ENCODE measurements around the gene ABCA7. TPM values are rescaled to one million over a fixed set of nuclear protein-coding genes. Genes with fewer than 3 reads are reported as not detected.
A peak's percentile ranks its signal among the peaks of the same experiment; 100 is the strongest.
"Not testable (repeated sequence)": the region's sequence is repeated elsewhere in the genome, so short reads cannot be mapped to it uniquely, and the experiment has no call there.

Gene ABCA7
- total RNA-seq, 4 donors from 2014 or later, result 6.0 to 20.0 (median 15.0) TPM

GRCh38 chr19:1020868-1021425 is 19.0 kb upstream of the ABCA7 start, which contains the start of gene TMEM259:
TMEM259 (minus strand) TSS chr19:1021123; CDS start chr19:1020996, 127 bp downstream.
- TF ChIP-seq CTCF (IDR thresholded peaks at IDR 0.05 in 4 of 5, conservative IDR thresholded peaks at IDR 0.05 in 1 of 5) (peak in 1 of 5 experiments; percentile 27), POLR2A (IDR thresholded peaks at IDR 0.05) (peak; percentile 77 to 85)
- in situ Hi-C loops (cut with MboI; ENCODE audit: low sequenced_read_pairs in 4 of 4) (no loop called here), intact Hi-C loops (cut with DNase I; ENCODE audit: low total_unique reads) (loop anchor here (1.0 to 5.0 kb wide), 3 partner anchors 20 to 81 kb away; partner anchors contain the start of genes GPX4 and WDR18)
- Histone ChIP-seq H3K36me3 (no peaks in the 10 kb centered on the region), H3K27me3 (peaks cover 3 to 9% (median 8%) of the 10 kb centered on the region in 3 donors), H3K4me1 (peaks cover 40 to 48% of the 10 kb centered on the region in 2 donors), H3K27ac (peak within 1 kb of the TSS; percentile 89 to 94 (median 91)), H3K9me3 (no peaks in the 10 kb centered on the region), H3K4me3 (peak within 1 kb of the TSS; percentile 86 to 99 (median 90))
- DNase-seq, result peak; percentile 97 to 98
- ATAC-seq, result peak; percentile 79 to 85

- H3K27ac ChIP-seq, result not testable (repeated sequence)
Measured at GRCh38 chr19:1023883-1024188, 16.1 kb upstream of the ABCA7 start.

GRCh38 chr19:1025080-1025479 is 14.8 kb upstream of the ABCA7 start:
- H3K27ac ChIP-seq; in situ Hi-C loops (cut with MboI; ENCODE audit: low sequenced_read_pairs in 4 of 4); intact Hi-C loops (cut with DNase I; ENCODE audit: low total_unique reads): not testable (repeated sequence)

More at GRCh38 chr19:1023883-1024188, 16.1 kb upstream of the ABCA7 start:
- H3K9me3 ChIP-seq; DNase-seq; in situ Hi-C loops (cut with MboI; ENCODE audit: low sequenced_read_pairs in 4 of 4); ATAC-seq; H3K36me3 ChIP-seq; H3K4me3 ChIP-seq: not testable (repeated sequence)
- Histone ChIP-seq H3K4me1 (peaks cover 11 to 27% of the 10 kb centered on the region in 2 donors), H3K27me3 (peaks cover 21 to 36% (median 32%) of the 10 kb centered on the region in 3 donors)
- intact Hi-C loops (cut with DNase I; ENCODE audit: low total_unique reads), result loop anchor here (5.0 kb wide), 1 partner anchor 78 kb away; the partner anchor contains the start of gene GPX4

GRCh38 chr19:1025960-1026782 is 13.7 kb upstream of the ABCA7 start, which contains the start of gene CNN2:
CNN2 (plus strand) TSS chr19:1026608; CDS start chr19:1026662, 54 bp downstream.
- peak; percentile 45 to 71 for TF ChIP-seq POLR2A (IDR thresholded peaks at IDR 0.05)
- TF ChIP-seq CTCF (IDR thresholded peaks at IDR 0.05 in 4 of 5, conservative IDR thresholded peaks at IDR 0.05 in 1 of 5), result no peak
- peak in 1 of 2 donors; percentile 54 for DNase-seq
- no peaks in the 10 kb centered on the region for H3K9me3 ChIP-seq
- peak within 1 kb of the TSS; percentile 42 to 80 (median 74) for H3K27ac ChIP-seq
- in situ Hi-C loops (cut with MboI; ENCODE audit: low sequenced_read_pairs in 4 of 4) (no loop called here), intact Hi-C loops (cut with DNase I; ENCODE audit: low total_unique reads) (no loop called here)
- H3K27me3 ChIP-seq, result peaks cover 21 to 36% (median 32%) of the 10 kb centered on the region in 3 donors
- peak within 1 kb of the TSS; percentile 46 to 62 (median 58) for H3K4me3 ChIP-seq
- H3K36me3 ChIP-seq, result no peaks in the 10 kb centered on the region
- ATAC-seq, result peak in 1 of 2 donors; percentile 51
- H3K4me1 ChIP-seq, result peaks cover 0 to 12% of the 10 kb centered on the region in 2 donors

More at GRCh38 chr19:1025080-1025479, 14.8 kb upstream of the ABCA7 start:
- H3K9me3 ChIP-seq, ATAC-seq, H3K4me3 ChIP-seq, DNase-seq, H3K36me3 ChIP-seq: not testable (repeated sequence)
- H3K4me1 ChIP-seq, result peaks cover 0 to 14% of the 10 kb centered on the region in 2 donors
- H3K27me3 ChIP-seq, result peaks cover 21 to 36% (median 32%) of the 10 kb centered on the region in 3 donors

GRCh38 chr19:1026783-1027649 is 12.9 kb upstream of the ABCA7 start:
- Histone ChIP-seq H3K27ac (peak overlapping the region; percentile 42 to 80 (median 74)), H3K4me1 (peaks cover 0 to 8% of the 10 kb centered on the region in 2 donors), H3K36me3 (no peaks in the 10 kb centered on the region), H3K4me3 (peak overlapping the region; percentile 46 to 62 (median 58)), H3K9me3 (no peaks in the 10 kb centered on the region), H3K27me3 (peaks cover 21 to 36% (median 32%) of the 10 kb centered on the region in 3 donors)
- DNase-seq (no peak), ATAC-seq (peak in 1 of 2 donors; percentile 3)
- in situ Hi-C loops (cut with MboI; ENCODE audit: low sequenced_read_pairs in 4 of 4) (no loop called here), intact Hi-C loops (cut with DNase I; ENCODE audit: low total_unique reads) (no loop called here)
- no peak for TF ChIP-seq CTCF (IDR thresholded peaks at IDR 0.05 in 4 of 5, conservative IDR thresholded peaks at IDR 0.05 in 1 of 5)
- TF ChIP-seq POLR2A (IDR thresholded peaks at IDR 0.05), result peak in 1 of 2 donors; percentile 0
